Natural killer cell (primary cell): ENCODE measurements around the gene IGSF6. TPM values are rescaled to one million over a fixed set of nuclear protein-coding genes. Genes with fewer than 3 reads are reported as not detected.
"Not testable (repeated sequence)": the region's sequence is repeated elsewhere in the genome, so short reads cannot be mapped to it uniquely, and the experiment has no call there.

Experiments
- ATAC-seq, 3 donors: fragments of 150-1000 bp in 2 of 3; fragments of 200-7000 bp in 1 of 3; cut with Tn5 transposase; 1 replicate in 1 of 3; 2 replicates in 2 of 3; pipeline ENCODE4 v1.10.0; 2021; ENCODE audit warnings: mild to moderate bottlenecking in 2 of 3, moderate library complexity in 2 of 3
- DNase-seq, 2 donors: peaks; one replicate each; pipeline versions ENCODE4 v3.0.0 to v3.0.0-alpha.2; 2013 to 2021; ENCODE audit warnings: mixed read lengths in 1 of 2
- H3K27ac ChIP-seq: one replicate; pipeline ENCODE4 v1.5.1; 2013; ENCODE audit warnings: mild to moderate bottlenecking, low read length
- H3K27me3 ChIP-seq: one replicate; pipeline ENCODE4 v1.6.1; 2013; ENCODE audit warnings: low read length; ENCODE audit not compliant: control insufficient read depth, insufficient read depth
- H3K36me3 ChIP-seq: one replicate; pipeline ENCODE4 v1.6.1; 2013; ENCODE audit warnings: low read length; ENCODE audit not compliant: control insufficient read depth, insufficient read depth
- H3K4me1 ChIP-seq: one replicate; pipeline ENCODE4 v1.6.1; 2013; ENCODE audit warnings: low read length; ENCODE audit not compliant: control insufficient read depth, insufficient read depth
- H3K4me3 ChIP-seq: one replicate; pipeline ENCODE4 v1.5.1; 2013; ENCODE audit warnings: low read length
- H3K9me3 ChIP-seq: one replicate; pipeline ENCODE4 v1.6.1; 2013; ENCODE audit warnings: low read length; ENCODE audit not compliant: control insufficient read depth, insufficient read depth
- H3K27ac Mint-ChIP-seq, 2 donors: one replicate each; pipeline ENCODE4 v1.8.0; 2022; ENCODE audit warnings: mild to moderate bottlenecking in 2 of 2, mixed read lengths in 2 of 2, moderate library complexity in 1 of 2
- H3K27me3 Mint-ChIP-seq, 2 donors: one replicate each; pipeline ENCODE4 v1.8.0; 2022; ENCODE audit warnings: low read depth in 2 of 2, mixed read lengths in 2 of 2
- H3K36me3 Mint-ChIP-seq: one replicate; pipeline ENCODE4 v1.8.0; 2022; ENCODE audit warnings: mixed read lengths
- H3K4me1 Mint-ChIP-seq, 2 donors: one replicate each; pipeline ENCODE4 v1.8.0; 2022; ENCODE audit warnings: mixed read lengths in 2 of 2
- H3K4me3 Mint-ChIP-seq: one replicate; pipeline ENCODE4 v1.8.0; 2022; ENCODE audit warnings: mild to moderate bottlenecking, moderate library complexity, mixed read lengths
- H3K9me3 Mint-ChIP-seq, 2 donors: one replicate each; pipeline ENCODE4 v1.8.0; 2022; ENCODE audit warnings: mixed read lengths in 2 of 2
- CTCF ChIP-seq: fragments of 200-600 bp; IDR thresholded peaks from one replicate; pipeline ENCODE4 v1.8.0; 2022; ENCODE audit warnings: antibody characterized with exemption
- WGBS: methylation state at CpG from one replicate; pipeline ENCODE4 v1.1.7; 2013; ENCODE audit warnings: missing lambda C conversion rate; ENCODE audit not compliant: insufficient coverage; 5-methylcytosine and 5-hydroxymethylcytosine counted together
- intact Hi-C: fragments of 100-400 bp; cut with micrococcal nuclease; formaldehyde crosslinking; loops from one replicate; pipeline ENCODE4 v1.14.2; 2022
- total RNA-seq, 4 donors: library from RNA; stranded (reverse); fragments of 120-200 nt in 1 of 4; gene quantifications; one replicate each; pipeline versions ENCODE4 v1.2.3 to v1.2.4, GENCODE V29; 2013 to 2022

The IGSF6 gene
- total RNA-seq, 3 donors from 2014 or later (not counting 1 experiment from before 2014, with no cell fraction given) = 2.2 to 4.4 (median 2.6) TPM

GRCh38 chr16:21685034-21685455, 32.6 kb upstream of the IGSF6 start:
- intact Hi-C loops = no loop called here
- no peak for DNase-seq
- Histone ChIP-seq H3K27me3 (peaks cover 3% of the 10 kb centered on the region), H3K36me3 (no peaks in the 10 kb centered on the region), H3K4me3 (no peak overlapping the region), H3K9me3 (no peaks in the 10 kb centered on the region), H3K27ac (no peak overlapping the region), H3K4me1 (no peaks in the 10 kb centered on the region)
- H3K27me3 Mint-ChIP-seq = peaks cover 10 to 15% of the 10 kb centered on the region in 2 donors
- ATAC-seq = no peak
- no peak for TF ChIP-seq CTCF
- no peak overlapping the region for H3K4me3 Mint-ChIP-seq
- 68% methylated on average over 13 of the region's 14 CpGs for WGBS
- H3K9me3 Mint-ChIP-seq = no peaks in the 10 kb centered on the region
- H3K36me3 Mint-ChIP-seq = no peaks in the 10 kb centered on the region
- peaks cover 0 to 4% of the 10 kb centered on the region in 2 donors for H3K4me1 Mint-ChIP-seq
- H3K27ac Mint-ChIP-seq = no peak overlapping the region

- Mint-ChIP-seq H3K36me3 (no peaks in the 10 kb centered on the region), H3K27me3 (peaks cover 7 to 11% of the 10 kb centered on the region in 2 donors), H3K4me3 (no peak overlapping the region), H3K9me3 (no peaks in the 10 kb centered on the region), H3K27ac (no peak overlapping the region), H3K4me1 (peaks cover 0 to 4% of the 10 kb centered on the region in 2 donors)
- ATAC-seq (no peak), DNase-seq (peak; percentile 20 to 62)
- Histone ChIP-seq H3K27me3 (peaks cover 3% of the 10 kb centered on the region), H3K36me3 (no peaks in the 10 kb centered on the region), H3K27ac (no peak overlapping the region), H3K4me1 (no peaks in the 10 kb centered on the region), H3K9me3 (no peaks in the 10 kb centered on the region), H3K4me3 (no peak overlapping the region)
- TF ChIP-seq CTCF = peak; percentile 64
- 30% methylated on average over 6 of the region's 6 CpGs for WGBS
- intact Hi-C loops = no loop called here
Measured at GRCh38 chr16:21684199-21684598, 31.8 kb upstream of the IGSF6 start.

- 94% methylated on average over 2 of the region's 3 CpGs for WGBS
- ATAC-seq = no peak
- TF ChIP-seq CTCF = no peak
Measured at GRCh38 chr16:21683184-21683583, 30.8 kb upstream of the IGSF6 start.

GRCh38 chr16:21680714-21681113, 28.3 kb upstream of the IGSF6 start:
- H3K4me3 ChIP-seq, H3K4me1 Mint-ChIP-seq, H3K9me3 Mint-ChIP-seq, H3K4me3 Mint-ChIP-seq, H3K27me3 ChIP-seq, DNase-seq, H3K9me3 ChIP-seq, H3K36me3 Mint-ChIP-seq, intact Hi-C loops, ATAC-seq, H3K27ac Mint-ChIP-seq, H3K27ac ChIP-seq, H3K4me1 ChIP-seq, H3K36me3 ChIP-seq: not testable (repeated sequence)
- peaks cover 13 to 26% of the 10 kb centered on the region in 2 donors for H3K27me3 Mint-ChIP-seq
- 91% methylated on average over 5 of the region's 5 CpGs for WGBS

More at GRCh38 chr16:21683184-21683583, 30.8 kb upstream of the IGSF6 start:
- no peaks in the 10 kb centered on the region for H3K36me3 ChIP-seq
- peaks cover 13 to 17% of the 10 kb centered on the region in 2 donors for H3K27me3 Mint-ChIP-seq
- H3K27ac Mint-ChIP-seq = no peak overlapping the region
- H3K9me3 ChIP-seq = no peaks in the 10 kb centered on the region
- H3K4me3 Mint-ChIP-seq = no peak overlapping the region
- H3K27me3 ChIP-seq = peaks cover 3% of the 10 kb centered on the region
- H3K4me3 ChIP-seq = no peak overlapping the region
- H3K36me3 Mint-ChIP-seq = no peaks in the 10 kb centered on the region
- intact Hi-C loops = no loop called here
- no peak for DNase-seq
- H3K4me1 Mint-ChIP-seq = peaks cover 0 to 4% of the 10 kb centered on the region in 2 donors
- no peak overlapping the region for H3K27ac ChIP-seq
- H3K4me1 ChIP-seq = no peaks in the 10 kb centered on the region
- H3K9me3 Mint-ChIP-seq = no peaks in the 10 kb centered on the region

- H3K4me1 Mint-ChIP-seq, H3K4me1 ChIP-seq, H3K9me3 Mint-ChIP-seq, H3K27ac Mint-ChIP-seq, H3K9me3 ChIP-seq, H3K36me3 ChIP-seq, DNase-seq, ATAC-seq, H3K27ac ChIP-seq, H3K27me3 ChIP-seq, H3K4me3 ChIP-seq, H3K36me3 Mint-ChIP-seq, H3K4me3 Mint-ChIP-seq, intact Hi-C loops: not testable (repeated sequence)
- peaks cover 16 to 38% of the 10 kb centered on the region in 2 donors for H3K27me3 Mint-ChIP-seq
- WGBS = 94% methylated on average over 3 of the region's 4 CpGs
Measured at GRCh38 chr16:21674456-21674855, 22.0 kb upstream of the IGSF6 start.
